Coronary artery (tissue), 2 donors: ENCODE measurements around the gene GFRA4.

ENCODE experiments used
- DNase-seq: peaks from one replicate; pipeline ENCODE4 v3.0.0-alpha.2; 2017; ENCODE audit warnings: low spot score
- H3K27ac ChIP-seq, 2 donors: fragments of 200-600 bp; sonication (generic); one replicate each; pipeline ENCODE4 v1.5.1; 2016 to 2019
- H3K4me3 ChIP-seq: fragments of 200-600 bp; sonication (generic); 2 replicates; pipeline ENCODE4 v1.5.1; 2016; ENCODE audit warnings: mild to moderate bottlenecking, moderate library complexity
- CTCF ChIP-seq: fragments of 200-600 bp; sonication (generic); IDR thresholded peaks from one replicate; pipeline ENCODE4 v1.5.1; 2019; ENCODE audit warnings: antibody characterized with exemption

Gene GFRA4

GRCh38 chr20:3613821-3614440 lies 49.3 kb downstream of the GFRA4 start:
- no peak overlapping the region for H3K4me3 ChIP-seq
- no peak for TF ChIP-seq CTCF
- no peak overlapping the region for H3K27ac ChIP-seq
- no peak for DNase-seq

- H3K4me3 ChIP-seq = no peak overlapping the region
- TF ChIP-seq CTCF = no peak
- DNase-seq = no peak
- H3K27ac ChIP-seq = no peak overlapping the region
These were observed 50.2 kb downstream of the GFRA4 start for GRCh38 chr20:3612795-3613572.

GRCh38 chr20:3611901-3612300 lies 51.3 kb downstream of the GFRA4 start:
- TF ChIP-seq CTCF = no peak
- Histone ChIP-seq H3K27ac (no peak overlapping the region), H3K4me3 (no peak overlapping the region)
- DNase-seq = no peak
